HT-29 (cell line): Measurements from ENCODE around the gene INPP4B. TPM values are rescaled to one million over a fixed set of nuclear protein-coding genes. Genes with fewer than 3 reads are reported as not detected.
"Not testable (repeated sequence)": the region's sequence is repeated elsewhere in the genome, so short reads cannot be mapped to it uniquely, and the experiment has no call there.

Experiments
- DNase-seq: peaks from one replicate; pipeline ENCODE4 v3.0.0-alpha.2; 2015; ENCODE audit warnings: low spot score
- total RNA-seq: library from RNA; depleted of rRNA; stranded (reverse); fragments of >200 nt; shearing (Covaris generic); gene quantifications from 2 replicates; pipeline ENCODE4 v1.2.3, GENCODE V29; 2014

INPP4B gene
- total RNA-seq, 1 experiment from 2014 or later = 19.1 TPM

GRCh38 chr4:142416711-142417275, 429.3 kb downstream of the INPP4B start:
- DNase-seq = no peak

DNA sequence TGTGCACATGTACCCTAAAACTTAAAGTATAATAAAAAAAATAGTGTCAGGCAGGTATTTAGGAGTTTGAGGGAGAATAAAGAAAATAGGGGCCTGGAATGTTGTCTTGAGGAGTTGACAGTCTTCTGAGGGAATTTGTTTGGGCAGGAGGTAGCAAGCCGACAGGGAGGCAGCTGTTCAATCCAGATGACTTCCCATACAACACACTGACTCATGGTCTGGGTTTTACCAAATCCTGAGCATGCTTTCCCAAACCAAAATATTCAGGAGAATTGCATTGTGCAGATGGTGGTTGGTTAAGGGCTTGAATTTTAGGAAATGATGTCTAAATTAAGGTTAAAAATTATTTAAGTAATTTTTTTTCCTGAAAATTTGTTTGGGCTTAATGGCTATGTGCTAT, 430.0 kb downstream of the INPP4B start:
- DNase-seq = no peak

- no peak for DNase-seq
These were observed 431.6 kb downstream of the INPP4B start for GRCh38 chr4:142414366-142414990.

DNA sequence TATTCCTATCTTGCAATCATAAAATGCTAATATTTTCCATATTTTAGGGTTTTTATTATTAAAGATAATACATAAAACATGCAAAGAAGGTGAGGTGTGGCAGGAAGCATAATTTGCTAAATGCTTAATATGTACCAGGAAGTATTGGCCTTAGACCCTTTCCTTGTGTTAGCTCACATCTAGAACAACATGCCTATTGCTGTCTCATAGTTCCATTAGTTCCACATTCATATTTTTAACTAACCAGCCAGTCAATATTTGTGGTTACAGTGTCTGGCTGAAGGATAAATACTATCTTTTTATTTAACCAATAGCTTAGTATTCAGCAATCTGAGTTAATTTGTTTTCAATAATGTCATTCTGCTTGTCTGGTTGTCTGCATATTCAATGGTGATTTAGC, 432.6 kb downstream of the INPP4B start:
- DNase-seq = no peak

DNA sequence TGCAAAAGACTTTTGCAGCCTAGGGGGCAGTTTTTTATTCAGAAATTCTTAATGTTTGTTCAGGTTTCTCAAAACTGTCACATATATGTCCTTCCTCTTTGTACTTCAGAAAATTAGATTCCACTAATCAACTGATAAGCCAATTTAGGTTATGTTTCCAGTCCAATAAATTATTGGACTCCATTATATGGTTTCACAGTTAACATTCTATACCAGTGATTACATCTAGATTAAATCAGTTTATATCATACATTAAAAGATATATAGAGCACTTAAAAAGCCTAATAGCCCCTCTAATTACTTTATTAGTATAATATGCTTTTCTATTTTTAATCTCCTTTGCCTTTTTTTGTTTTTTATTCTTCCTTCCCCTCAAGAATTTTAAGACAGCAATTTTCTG, 434.1 kb downstream of the INPP4B start:
- DNase-seq = no peak

- no peak for DNase-seq
These were observed 438.1 kb downstream of the INPP4B start for GRCh38 chr4:142408003-142408441.

DNA sequence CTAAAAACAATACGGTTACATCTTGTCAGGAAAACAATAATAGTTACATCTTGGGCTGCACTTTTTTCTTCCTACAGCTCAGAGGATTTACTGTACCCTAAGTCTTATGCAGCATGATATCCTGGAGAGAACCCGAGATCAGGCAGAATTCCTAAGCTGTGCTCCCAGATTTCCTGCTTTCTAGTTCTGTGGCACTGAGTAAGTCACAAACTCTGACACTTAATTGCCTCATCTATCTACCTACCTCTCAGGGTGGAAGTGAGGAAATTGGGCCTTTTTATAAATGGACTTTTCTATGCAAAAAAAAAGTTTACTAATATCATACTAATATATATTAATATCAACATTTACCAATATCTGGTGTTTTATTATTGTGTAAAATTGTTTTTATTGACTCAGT, 438.5 kb downstream of the INPP4B start:
- no peak for DNase-seq

GRCh38 chr4:142406917-142407501, 439.1 kb downstream of the INPP4B start:
- no peak for DNase-seq

- DNase-seq = peak; percentile 51
These were observed 439.6 kb downstream of the INPP4B start for GRCh38 chr4:142406499-142406835.

GRCh38 chr4:142405695-142406498, 440.2 kb downstream of the INPP4B start:
- peak; percentile 55 for DNase-seq

DNA sequence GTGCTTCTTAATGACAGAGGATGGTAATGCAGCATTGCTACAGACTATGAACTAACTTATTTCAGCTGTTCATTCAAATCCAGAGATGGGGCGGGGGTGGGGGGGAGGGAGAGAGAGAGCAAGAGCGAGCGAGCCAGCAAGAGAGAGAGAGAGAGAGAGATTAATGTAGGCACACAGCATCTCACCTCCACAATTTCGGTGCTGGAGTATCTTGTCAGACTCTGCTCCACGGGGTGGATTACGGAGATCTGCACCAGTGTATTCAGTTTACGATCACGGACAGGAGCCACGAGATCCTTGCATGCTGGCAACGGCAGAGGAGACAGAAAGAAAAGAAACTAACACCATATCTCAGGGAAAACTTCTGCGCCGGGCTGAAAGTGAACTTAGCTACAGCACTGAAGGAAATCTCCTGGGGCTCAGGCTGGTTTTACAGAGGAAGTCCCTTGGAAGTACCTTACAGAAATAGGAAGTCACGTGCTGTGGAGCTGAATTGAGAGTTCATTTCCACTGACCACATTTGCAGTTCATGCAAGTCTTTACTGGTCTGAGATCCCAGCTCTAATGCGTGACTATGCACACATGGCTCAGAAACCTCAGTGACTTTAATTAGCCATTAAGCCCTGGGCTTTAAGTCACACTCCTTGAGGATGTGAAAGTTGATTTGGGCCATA, 440.9 kb downstream of the INPP4B start:
- DNase-seq = peak; percentile 83

- DNase-seq = peak; percentile 58
These were observed 441.9 kb downstream of the INPP4B start for GRCh38 chr4:142404191-142404611.

GRCh38 chr4:142402900-142403299, 443.2 kb downstream of the INPP4B start:
- no peak for DNase-seq

GRCh38 chr4:142402156-142402555, 443.9 kb downstream of the INPP4B start:
- no peak for DNase-seq

GRCh38 chr4:142397364-142397991, 448.6 kb downstream of the INPP4B start:
- not testable (repeated sequence) for DNase-seq

GRCh38 chr4:142396279-142396678, 449.8 kb downstream of the INPP4B start:
- DNase-seq = no peak

DNA sequence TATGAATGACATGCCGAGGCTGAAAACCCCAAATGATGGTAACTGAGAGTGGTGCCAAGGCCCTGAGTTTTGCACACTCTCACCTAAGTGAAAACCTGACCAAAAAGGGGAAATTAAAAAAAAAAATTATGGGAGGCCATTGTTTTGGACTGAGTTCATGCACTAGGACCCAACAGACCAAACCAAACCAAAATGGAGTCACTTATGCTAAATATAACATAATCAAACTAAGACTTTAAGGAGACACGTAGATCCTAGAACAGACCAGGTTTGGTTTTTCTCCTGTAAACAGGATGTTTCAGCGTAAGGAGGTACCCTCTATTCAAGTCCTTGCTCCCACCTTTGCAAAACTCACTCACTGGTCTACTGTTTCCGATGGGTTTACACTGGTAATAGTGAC, 453.0 kb downstream of the INPP4B start:
- no peak for DNase-seq

DNA sequence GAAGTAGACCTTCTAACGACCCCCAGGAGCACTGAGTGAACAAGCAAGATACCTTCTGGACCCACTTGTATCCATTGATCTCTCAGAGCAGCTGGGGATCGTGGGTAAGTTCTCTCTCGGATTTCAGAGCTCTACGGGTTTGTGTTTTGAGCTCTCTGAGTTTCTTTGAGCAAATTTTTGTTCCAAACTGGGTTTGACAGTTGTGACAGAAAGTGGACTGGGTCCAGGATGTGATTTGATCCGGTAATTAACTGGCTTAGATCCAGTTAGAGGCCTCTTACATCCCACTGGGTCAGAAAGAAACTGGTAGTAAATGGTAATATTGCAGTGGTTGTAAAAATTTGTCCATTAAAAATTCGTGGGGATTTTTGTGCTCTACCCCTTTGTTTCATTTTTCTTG, 459.2 kb downstream of the INPP4B start:
- DNase-seq = no peak

DNA sequence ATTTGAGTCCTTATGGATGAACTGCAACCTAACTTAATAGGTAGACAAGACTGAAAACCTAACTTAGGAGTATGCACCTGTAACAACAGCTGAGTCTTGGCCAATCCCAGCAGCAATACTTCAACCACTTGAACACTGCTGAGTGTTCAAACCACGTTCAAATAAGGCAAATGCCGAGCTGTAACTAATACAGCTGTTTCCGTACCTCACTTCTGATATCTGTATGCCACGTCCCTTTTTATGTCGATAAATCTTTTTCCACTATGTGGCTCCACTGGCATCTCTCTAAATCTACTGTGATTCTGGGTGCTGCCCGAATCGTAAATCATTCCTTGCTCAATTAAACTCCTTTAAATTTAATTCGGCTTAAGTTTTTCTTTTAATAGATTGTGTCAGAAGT, 459.7 kb downstream of the INPP4B start:
- DNase-seq = no peak

DNA sequence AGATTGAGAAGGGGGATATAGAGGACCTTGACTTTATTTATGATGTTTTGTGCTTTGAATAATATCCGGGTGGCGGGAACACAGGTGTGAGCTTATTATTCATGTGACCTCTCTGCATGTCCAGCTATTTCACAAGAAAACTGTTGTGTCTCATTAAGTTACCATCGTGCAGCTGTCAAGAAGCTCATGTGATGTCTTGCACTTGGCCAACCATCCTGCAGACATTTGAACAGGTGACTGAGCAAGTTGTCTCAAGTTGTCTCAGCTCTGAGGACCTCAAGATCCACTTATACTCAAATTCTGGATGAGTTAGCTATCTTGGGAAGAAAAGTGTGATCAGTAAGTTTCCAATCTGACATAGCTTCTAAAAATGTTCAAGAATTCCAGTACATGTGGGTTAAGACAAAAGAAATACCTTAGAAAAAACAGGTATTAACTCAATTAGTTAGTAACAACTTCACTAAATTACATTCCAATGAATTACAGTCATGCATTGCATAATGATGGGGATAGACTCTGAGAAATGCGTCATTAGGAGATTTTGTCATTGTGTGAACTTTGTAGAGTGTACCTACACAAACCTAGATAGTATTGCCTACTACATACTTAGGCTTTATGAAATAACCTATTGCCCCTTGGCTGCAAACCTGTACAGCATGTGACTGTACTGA, 462.2 kb downstream of the INPP4B start:
- no peak for DNase-seq

- no peak for DNase-seq
These were observed 462.7 kb downstream of the INPP4B start for GRCh38 chr4:142383354-142383753.
